ENCODE data around the gene CRB3.
"Not testable (repeated sequence)": the region's sequence is repeated elsewhere in the genome, so short reads cannot be mapped to it uniquely, and the experiment has no call there.

Gene CRB3

GRCh38 chr19:6464070-6464873 lies at the start of gene CRB3:
TSS of gene CRB3 (plus strand) at chr19:6464271. CDS start at chr19:6464702, 431 bp downstream.
- DNase-seq: no peak

DNA sequence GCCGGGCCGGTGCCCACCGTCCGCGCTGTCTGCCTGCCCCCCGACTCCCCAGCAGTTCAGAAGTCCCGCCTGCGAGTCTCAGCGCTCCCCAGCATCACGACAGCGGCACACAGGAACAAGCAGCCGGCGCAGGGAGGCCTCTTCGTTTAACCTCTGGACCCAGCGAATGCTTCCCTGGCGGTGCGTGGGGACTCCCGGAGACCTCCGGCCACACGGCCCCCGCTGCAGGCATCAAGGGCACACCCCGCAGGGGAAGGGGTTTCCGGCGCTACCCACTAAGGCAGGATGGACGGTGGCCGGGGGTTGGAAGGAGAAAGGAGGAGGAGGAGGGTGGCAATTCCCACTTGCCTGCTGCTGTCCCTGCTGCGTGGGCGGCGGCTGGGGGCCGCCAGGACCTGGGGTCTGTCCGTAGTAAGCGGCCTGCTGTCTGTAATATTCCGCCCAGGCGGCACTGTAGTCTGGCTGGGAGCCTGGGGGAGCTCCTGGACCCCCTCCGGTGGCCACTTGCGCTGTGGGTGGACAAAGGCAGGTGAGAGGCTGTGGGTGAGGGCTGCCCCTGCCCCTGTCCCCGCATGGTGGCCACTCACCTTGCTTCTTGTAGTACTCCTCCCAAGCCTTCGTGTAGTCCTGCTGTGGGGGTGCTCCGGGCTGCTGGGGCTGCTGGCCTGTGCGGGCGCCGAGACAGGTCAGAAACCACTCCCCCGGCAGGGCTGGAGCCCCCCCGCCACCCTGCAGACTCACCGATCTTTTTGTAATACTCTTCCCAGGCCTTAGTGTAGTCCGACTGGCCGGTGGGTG lies 49.1 kb upstream of the CRB3 start:
- DNase-seq: no peak

DNA sequence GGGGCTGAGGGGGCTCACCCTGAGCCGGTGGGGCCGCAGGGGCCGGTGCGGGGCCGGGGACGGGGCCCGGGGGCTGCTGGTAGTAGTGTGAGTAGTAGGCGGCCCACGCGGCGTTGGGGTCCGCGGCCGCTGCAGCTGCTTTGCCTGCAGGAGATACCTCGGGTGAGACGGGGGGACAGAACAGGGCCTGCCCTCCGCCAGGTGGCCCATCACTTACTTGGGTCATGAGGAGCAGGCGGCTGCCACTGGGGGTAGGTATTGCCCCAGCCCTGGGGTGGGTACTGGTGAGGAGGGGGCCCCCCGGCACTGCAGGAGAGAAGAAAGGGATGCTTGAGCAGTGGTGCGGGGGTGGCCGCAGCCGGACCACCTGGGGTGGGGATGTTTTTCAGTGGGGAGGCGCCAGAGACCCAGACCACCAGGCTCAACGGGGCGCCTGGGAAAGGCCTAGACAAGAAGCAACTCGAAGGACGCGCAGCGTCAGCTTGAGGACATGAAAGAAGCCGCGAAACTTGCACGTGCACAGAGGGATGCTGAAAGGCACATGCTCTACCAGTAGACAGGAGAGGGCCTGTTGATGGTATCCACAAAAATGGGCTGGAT lies 48.4 kb upstream of the CRB3 start:
- no peak for DNase-seq

GRCh38 chr19:6416658-6417405 lies 47.2 kb upstream of the CRB3 start:
- no peak for DNase-seq

GRCh38 chr19:6417713-6418561 lies 46.1 kb upstream of the CRB3 start:
- DNase-seq: no peak

GRCh38 chr19:6418562-6418932 lies 45.5 kb upstream of the CRB3 start:
- DNase-seq: no peak

DNA sequence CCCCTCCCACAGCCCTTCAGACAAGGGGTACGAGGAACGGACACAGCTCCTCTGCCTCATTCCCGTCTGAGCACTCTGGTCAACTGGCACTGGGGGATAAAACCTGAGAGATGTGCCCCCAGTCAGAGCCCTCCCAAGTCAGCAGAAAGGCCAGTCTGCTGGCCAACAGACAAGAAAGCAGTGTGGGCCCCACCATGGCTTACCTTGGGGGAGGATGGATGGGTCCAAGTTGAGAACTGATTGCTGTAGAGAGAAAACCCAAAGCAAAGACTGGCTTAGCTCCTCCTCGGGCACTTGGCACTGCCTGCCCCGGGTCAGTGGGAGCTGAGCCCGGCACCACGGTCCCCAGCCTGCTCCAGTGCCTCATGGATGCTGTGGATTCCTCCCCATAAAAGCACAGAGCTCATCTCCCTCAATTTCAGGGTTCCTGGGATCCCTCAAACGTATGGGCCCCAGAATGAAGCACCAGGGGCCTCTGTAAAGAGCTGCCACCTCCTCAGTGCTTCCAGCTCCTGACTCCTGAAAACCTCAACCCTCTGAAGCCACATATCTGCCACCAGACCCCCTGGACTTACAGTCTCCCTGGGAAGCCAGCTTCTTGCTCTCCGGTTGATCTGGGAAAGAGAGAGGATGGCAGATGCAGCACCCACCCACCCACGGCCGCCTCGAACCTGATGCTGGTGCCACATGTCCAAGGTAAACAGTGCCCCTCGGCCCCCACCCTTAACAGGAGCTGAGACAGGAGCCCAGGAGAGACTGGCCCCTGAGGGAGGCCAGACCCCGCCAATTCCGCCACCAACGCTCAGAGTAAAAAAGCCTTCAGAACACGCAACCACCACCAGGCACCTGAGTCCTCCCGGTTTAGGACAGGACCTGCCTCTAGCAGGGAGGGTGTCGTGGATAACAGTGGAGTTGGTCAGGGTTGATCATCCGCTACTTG lies 42.7 kb upstream of the CRB3 start:
- no peak for DNase-seq

- peak; percentile 29 for DNase-seq
Measured at GRCh38 chr19:6423499-6424194, 40.4 kb upstream of the CRB3 start.

DNA sequence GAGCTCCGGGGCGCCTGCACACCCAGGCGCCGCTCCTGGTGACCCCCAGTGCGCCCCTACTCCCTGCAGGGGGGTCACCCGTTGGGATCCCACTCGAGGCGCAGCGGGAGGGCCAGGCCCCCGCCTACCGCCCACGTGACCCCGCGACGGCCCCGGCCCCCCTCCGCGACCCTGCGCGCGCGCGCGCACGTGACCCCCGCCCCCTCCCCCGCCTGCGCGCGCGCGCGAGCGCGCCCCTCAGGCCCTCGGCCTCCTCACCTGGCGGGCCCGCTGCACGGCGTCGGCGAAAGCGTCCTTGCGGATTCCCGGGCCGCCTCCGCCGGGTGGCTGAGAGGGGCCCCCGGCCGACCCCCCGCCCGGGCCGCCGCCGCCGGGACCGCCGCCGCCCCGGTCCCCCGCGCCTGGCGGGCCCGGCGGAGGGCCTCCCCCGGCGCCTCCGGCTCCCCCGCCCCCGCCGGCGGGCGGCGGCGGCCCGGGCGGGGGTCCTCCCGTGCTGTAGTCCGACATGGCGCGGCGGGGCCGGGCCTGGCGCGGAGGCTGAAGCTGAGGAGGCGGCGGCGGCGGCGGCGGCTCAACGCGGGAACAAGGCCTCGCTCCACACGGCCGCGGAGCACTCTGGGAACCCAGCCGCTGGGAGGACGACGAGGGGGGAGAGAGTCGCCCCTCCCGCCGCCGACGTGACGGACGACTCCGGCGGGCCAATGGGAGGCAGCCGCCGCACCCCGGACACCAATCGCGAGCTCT lies 39.7 kb upstream of the CRB3 start, which contains the start of gene KHSRP:
Gene KHSRP (minus strand): TSS at position 617 of the 744 bp plus-strand sequence. CDS start 110 bp downstream, at position 507.
- DNase-seq: no peak

GRCh38 chr19:6424939-6425731 lies 38.9 kb upstream of the CRB3 start:
- DNase-seq: peak; percentile 100

GRCh38 chr19:6425732-6426620 lies 38.1 kb upstream of the CRB3 start:
- DNase-seq: no peak

DNA sequence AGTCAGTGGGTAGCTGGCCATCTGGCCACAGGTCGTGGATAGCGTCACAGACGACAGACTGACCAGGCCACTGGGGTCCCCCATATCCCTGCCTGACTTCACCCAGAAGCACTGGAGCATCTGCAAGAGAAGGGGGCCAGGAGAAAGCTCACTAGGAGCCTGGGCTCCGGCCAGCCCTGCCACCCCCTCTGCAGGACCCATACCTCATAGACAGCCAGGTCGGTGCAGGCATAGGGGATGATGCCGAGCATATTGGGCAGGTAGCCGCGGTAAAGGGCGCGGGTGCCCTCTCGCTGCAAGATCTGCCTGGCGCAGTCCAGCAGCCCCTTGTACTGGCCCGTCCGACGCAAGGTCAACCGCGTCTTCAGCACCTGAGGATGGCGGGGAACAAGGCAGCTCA lies 36.9 kb upstream of the CRB3 start:
- no peak for DNase-seq

DNA sequence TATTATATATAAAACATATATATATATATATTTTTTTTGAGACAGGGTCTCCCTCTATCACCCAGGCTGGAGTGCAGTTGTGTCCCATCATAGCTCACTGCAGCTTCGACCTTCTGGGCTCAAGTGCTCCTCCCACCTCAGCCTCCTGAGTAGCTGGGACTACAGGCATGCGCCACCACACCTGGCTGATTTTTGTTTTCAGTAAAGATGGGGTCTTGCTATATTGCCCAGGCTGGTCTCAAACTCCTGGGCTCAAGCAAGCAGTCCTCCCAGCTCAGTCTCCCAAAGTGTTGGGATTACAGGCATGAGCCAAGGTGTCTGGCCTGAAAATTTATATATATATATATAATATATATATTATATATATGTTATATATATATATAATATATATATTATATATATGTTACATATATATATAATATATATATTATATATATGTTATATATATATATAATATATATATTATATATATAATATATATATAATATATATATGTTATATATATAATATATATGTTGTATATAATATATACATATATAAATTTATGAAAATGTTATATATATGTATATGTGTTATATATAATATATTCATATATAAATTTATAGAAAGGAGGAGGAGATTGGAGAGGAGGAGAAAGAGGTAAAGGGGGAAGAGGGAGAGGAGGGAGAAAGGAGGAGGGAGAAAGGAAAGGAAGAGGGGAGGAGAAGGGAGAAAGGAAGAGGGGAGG lies 35.2 kb upstream of the CRB3 start:
- DNase-seq: not testable (repeated sequence)

DNA sequence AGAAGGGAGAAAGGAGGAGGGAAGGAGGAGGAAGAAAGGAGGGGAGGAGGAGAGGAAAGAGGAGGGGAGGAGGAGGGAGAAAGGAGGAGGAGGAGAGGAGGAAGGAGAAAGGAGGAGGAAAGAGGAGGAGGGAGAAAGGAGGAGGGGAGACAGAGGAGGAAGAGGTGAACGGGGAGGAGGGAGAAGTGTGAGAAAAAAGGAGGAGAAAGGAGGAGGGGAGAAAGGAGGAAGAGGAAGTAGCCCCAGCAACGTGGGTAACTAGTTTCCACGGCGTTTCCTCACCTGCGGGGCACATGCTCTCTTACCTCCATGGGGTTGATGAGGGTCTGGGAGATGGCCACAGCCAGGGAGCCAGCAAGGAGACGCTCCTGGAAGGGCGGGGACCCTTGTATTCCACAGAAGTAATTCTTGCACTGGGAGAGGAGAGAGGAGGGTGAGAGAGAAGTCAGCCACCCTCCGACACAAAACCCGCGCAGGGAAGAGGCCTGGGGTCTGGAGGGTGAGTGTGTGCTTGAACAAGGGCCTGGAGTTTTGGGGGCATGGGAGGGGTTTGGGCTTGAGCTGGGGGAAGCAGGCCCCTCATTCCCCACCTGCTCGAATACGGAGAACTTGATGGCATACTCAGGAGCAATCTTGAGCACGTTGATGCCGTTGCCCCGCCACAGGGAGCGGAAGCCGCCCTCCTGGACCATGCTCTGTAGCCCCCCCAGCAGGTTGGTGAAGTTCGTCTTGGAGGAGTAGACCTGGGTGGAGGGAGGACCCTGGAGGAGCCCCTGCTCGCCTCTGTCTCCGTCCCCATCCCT lies 34.5 kb upstream of the CRB3 start:
- DNase-seq: no peak

DNA sequence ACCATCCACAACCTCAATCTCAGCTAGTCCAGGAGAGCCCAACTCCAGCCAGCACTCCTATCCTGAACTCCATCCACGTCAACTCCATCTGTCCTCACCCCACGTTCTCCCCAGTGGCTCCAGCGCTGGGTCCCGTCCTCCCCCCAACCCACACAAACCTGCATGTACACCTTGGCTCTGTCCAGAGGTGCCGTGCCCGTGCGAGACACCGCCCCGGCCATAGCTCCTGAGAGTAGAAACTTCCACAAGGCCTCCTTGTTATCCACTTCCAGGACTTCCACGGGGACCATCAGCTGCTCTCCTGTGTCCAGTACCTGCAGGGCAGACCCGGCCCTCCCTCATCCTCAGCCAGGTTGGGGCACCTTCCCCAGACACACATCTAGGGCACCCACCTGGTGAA lies 32.2 kb upstream of the CRB3 start:
- no peak for DNase-seq

- DNase-seq: no peak
Measured at GRCh38 chr19:6433165-6433564, 30.9 kb upstream of the CRB3 start.
